Osteocyte (in vitro differentiated cells): ENCODE results near the gene BRF1. TPM values are rescaled to one million over a fixed set of nuclear protein-coding genes. Genes with fewer than 3 reads are reported as not detected.

Source experiments
- DNase-seq: peaks from one replicate; pipeline ENCODE4 v3.0.0; 2021; ENCODE audit warnings: mixed read lengths; ENCODE audit not compliant: unreplicated experiment; ENCODE audit errors: extremely low spot score
- H3K27ac Mint-ChIP-seq: one replicate; pipeline ENCODE4 v1.8.0; 2021; ENCODE audit warnings: mild to moderate bottlenecking, mixed read lengths; ENCODE audit not compliant: unreplicated experiment
- H3K27me3 Mint-ChIP-seq: one replicate; pipeline ENCODE4 v1.8.0; 2021; ENCODE audit warnings: mixed read lengths; ENCODE audit not compliant: unreplicated experiment
- H3K36me3 Mint-ChIP-seq: one replicate; pipeline ENCODE4 v1.8.0; 2021; ENCODE audit warnings: mixed read lengths; ENCODE audit not compliant: unreplicated experiment
- H3K4me1 Mint-ChIP-seq: one replicate; pipeline ENCODE4 v1.8.0; 2021; ENCODE audit warnings: mixed read lengths; ENCODE audit not compliant: unreplicated experiment
- H3K4me3 Mint-ChIP-seq: one replicate; pipeline ENCODE4 v1.8.0; 2021; ENCODE audit warnings: mild to moderate bottlenecking, moderate library complexity, mixed read lengths; ENCODE audit not compliant: unreplicated experiment
- H3K9me3 Mint-ChIP-seq: one replicate; pipeline ENCODE4 v1.8.0; 2021; ENCODE audit warnings: mixed read lengths; ENCODE audit not compliant: unreplicated experiment
- total RNA-seq: library from RNA; stranded (reverse); gene quantifications from 2 replicates; pipeline ENCODE4 v1.2.1, GENCODE V29; 2021
- TF ChIP-seq, protein P1 (sequence below): fragments of 200-600 bp; sonication (generic); IDR thresholded peaks from 2 replicates; pipeline ENCODE4 v1.5.0; 2021; ENCODE audit warnings: antibody characterized with exemption, mild to moderate bottlenecking, moderate library complexity

BRF1 gene
- total RNA-seq, 1 donor from 2014 or later = 43.5 TPM

DNA sequence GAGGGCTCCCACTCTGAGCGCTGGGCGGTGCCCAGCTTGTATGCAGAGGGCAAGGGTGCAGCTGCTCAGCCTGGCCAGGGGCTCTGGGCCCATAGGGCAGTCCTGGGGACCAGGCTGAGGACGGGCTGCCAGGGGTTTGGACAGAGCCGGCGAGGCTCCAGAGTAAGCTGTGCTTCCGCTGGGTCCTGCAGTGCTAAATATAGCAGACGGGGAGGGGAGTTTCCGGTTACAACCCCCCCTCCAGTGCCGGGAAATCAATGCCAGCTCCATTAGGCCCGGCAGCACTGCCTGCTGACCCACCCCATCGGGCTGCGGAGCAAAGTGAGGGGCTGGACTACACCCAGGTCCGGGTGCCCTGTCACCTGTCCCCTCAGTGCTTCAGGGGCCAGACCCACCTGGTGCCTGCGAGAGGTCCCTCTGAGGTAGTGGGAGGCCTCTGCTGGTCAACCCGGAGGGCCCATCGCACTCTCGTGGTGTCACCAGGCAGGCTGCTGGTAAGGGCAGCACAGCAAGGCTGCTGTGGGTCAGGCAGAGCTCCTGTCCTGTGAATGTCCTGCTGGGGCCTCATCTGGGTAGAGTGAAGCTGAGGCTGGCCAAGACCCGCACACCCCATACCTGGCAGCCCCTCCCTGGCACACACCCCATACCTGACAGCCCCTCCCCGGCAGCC lies 129.7 kb downstream of the BRF1 start:
- peaks cover 15% of the 10 kb centered on the region for H3K4me1 Mint-ChIP-seq
- no peaks in the 10 kb centered on the region for H3K9me3 Mint-ChIP-seq
- TF ChIP-seq, protein P1, sequence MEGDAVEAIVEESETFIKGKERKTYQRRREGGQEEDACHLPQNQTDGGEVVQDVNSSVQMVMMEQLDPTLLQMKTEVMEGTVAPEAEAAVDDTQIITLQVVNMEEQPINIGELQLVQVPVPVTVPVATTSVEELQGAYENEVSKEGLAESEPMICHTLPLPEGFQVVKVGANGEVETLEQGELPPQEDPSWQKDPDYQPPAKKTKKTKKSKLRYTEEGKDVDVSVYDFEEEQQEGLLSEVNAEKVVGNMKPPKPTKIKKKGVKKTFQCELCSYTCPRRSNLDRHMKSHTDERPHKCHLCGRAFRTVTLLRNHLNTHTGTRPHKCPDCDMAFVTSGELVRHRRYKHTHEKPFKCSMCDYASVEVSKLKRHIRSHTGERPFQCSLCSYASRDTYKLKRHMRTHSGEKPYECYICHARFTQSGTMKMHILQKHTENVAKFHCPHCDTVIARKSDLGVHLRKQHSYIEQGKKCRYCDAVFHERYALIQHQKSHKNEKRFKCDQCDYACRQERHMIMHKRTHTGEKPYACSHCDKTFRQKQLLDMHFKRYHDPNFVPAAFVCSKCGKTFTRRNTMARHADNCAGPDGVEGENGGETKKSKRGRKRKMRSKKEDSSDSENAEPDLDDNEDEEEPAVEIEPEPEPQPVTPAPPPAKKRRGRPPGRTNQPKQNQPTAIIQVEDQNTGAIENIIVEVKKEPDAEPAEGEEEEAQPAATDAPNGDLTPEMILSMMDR = no peak
- no peak overlapping the region for H3K4me3 Mint-ChIP-seq
- no peaks in the 10 kb centered on the region for H3K36me3 Mint-ChIP-seq
- no peak overlapping the region for H3K27ac Mint-ChIP-seq
- no peak for DNase-seq
- peaks cover 13% of the 10 kb centered on the region for H3K27me3 Mint-ChIP-seq

DNA sequence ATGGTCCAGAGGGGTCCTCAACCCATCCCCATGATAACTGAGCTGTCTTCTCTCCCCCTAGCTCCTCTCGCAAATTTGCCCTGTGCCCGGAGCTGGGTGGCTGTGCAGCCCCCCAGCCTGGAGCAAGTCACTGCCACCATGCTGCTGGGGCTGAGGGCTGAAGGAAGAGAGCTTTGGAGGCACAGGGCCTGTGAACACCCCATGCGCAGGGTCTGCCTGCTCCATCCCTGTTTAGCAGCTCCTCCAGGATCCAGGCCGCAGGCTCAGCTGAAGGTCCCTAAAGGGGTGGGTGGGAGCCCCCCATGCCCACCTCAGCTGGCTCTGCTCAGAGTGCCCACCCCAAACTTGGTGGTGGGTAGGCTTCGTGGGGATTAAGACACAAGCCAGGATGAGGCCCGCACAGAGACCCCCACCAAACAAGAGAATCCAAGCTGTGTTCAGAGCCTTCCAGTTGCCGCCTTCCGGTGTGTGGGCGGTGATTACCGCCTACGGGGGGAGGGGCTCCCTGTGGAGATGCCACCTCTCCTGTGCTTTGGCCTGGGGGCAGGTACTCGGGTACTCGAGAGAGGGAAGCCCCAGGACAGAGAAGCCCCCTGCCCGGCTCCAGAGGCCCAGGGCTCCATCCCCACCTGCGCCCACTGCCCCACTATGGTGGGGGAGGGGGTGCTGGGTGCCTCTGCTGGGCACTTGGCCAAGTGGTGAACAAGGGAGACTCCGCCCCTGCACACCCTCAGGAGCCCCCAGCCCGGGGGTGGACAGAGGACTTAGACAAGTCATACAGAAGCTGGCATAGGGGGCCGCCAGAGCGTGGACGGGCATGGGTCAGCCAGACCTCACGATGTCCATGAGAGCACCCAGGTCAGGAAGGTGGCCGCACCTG lies 130.8 kb downstream of the BRF1 start:
- Mint-ChIP-seq H3K4me3 (peak overlapping the region; percentile 63), H3K27ac (no peak overlapping the region), H3K4me1 (peaks cover 15% of the 10 kb centered on the region), H3K9me3 (no peaks in the 10 kb centered on the region), H3K36me3 (no peaks in the 10 kb centered on the region), H3K27me3 (peaks cover 13% of the 10 kb centered on the region)
- no peak for DNase-seq
- TF ChIP-seq, protein P1 = no peak

DNA sequence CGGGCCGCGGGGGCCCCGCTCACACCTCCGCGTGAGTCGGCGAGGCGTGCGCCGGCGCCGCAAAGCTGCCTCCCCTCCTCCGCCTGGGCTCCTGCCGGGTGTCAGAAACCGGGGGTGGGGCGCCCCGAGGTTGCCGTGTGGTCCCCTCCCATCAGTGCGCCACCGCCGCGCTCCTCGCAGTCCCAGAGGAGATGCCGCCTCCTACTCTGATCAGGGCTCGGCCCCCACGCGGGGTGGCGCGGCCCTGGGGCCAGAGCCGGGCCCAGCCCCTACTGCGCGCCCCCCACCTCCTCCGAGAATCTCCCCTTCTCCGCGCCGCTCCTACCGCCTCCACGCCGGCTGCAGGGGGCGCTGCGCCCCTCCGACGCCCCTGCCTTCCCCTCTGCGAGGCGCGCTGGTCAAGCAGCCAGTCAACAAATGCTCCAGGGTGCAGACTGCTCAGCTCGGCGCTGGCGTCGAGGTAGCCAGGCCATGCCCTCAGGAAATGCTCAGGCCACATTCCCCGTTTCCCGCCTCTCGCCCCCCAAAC lies 131.8 kb downstream of the BRF1 start:
- Mint-ChIP-seq H3K36me3 (no peaks in the 10 kb centered on the region), H3K4me3 (peak overlapping the region; percentile 61), H3K27me3 (peaks cover 13% of the 10 kb centered on the region), H3K9me3 (no peaks in the 10 kb centered on the region), H3K4me1 (peaks cover 15% of the 10 kb centered on the region), H3K27ac (no peak overlapping the region)
- TF ChIP-seq, protein P1 = peak; percentile 55
- DNase-seq = no peak

DNA sequence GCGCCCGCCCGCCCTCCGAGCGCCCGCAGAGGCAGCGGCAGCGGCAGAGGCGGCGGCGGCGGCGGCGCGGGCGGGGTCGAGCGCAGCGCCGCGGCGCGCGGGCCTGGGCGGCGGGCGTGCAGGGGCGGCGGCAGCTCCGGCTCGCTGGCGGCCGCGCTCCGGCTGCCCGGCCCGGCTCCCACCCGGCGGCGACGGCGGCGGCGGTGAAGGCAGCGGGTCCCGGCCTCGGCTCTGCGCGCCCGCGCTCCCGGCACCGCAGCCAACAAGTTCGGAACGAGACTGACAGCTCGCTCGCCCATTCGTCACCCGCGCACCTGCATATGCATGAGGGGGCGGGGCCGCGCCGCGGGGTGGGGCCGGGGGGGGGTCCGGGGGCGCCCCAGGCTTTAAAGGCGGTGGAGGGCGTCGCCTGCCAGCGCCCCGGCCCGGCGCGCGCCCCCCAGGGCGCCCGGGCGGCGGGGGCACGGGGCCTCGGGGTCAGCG lies 132.3 kb downstream of the BRF1 start, which contains the start of gene JAG2:
Gene JAG2, minus strand, starts transcription at position 281 of the 483 bp plus-strand sequence. CDS start 356 bp downstream, outside the sequence.
- Mint-ChIP-seq H3K36me3 (no peaks in the 10 kb centered on the region), H3K4me1 (peaks cover 15% of the 10 kb centered on the region), H3K27me3 (peaks cover 13% of the 10 kb centered on the region), H3K9me3 (no peaks in the 10 kb centered on the region), H3K4me3 (peak within 1 kb of the TSS; percentile 63), H3K27ac (no peak within 1 kb of the TSS)
- no peak for DNase-seq
- TF ChIP-seq, protein P1 = no peak

DNA sequence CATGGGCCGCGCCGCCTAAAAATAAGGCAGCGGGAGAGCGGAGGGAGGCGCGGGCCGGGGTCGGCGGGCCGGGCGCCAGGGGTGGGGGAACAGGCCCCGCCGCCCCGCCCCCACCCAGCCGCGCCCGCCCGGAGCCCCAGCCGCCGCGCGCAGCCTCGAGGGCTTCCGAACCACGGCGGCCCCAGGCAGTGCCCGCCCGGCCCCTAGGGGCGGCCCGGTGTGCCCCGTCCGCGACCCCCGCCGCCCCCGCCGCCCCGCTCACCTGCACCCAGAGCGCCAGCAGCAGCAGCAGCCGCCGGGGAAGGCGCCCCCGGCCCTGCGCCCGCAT lies 132.7 kb downstream of the BRF1 start:
- TF ChIP-seq, protein P1 = no peak
- peaks cover 15% of the 10 kb centered on the region for H3K4me1 Mint-ChIP-seq
- no peak for DNase-seq
- no peaks in the 10 kb centered on the region for H3K9me3 Mint-ChIP-seq
- H3K36me3 Mint-ChIP-seq = no peaks in the 10 kb centered on the region
- peaks cover 13% of the 10 kb centered on the region for H3K27me3 Mint-ChIP-seq
- peak overlapping the region; percentile 42 for H3K4me3 Mint-ChIP-seq
- no peak overlapping the region for H3K27ac Mint-ChIP-seq
